DND-41 (cell line): ENCODE results near the gene AMN1.

Source experiments
- ATAC-seq: fragments of 200-7000 bp; cut with Tn5 transposase; 3 replicates; pipeline ENCODE4 v1.9.1; 2021; ENCODE audit warnings: low read depth; ENCODE audit not compliant: insufficient read depth
- DNase-seq: peaks from one replicate; pipeline ENCODE4 v3.0.0-alpha.2; 2020
- H2AFZ ChIP-seq: 2 replicates; pipeline ENCODE4 v1.6.0; 2012; ENCODE audit warnings: low read depth, low read length
- H3K27ac ChIP-seq: 2 replicates; pipeline ENCODE4 v1.5.1; 2012; ENCODE audit warnings: low read length, inconsistent platforms
- H3K27me3 ChIP-seq: fragments of 200-600 bp; sonication (generic); 2 replicates; pipeline ENCODE4 v1.6.0; 2012; ENCODE audit warnings: low read length, mild to moderate bottlenecking, inconsistent platforms; ENCODE audit not compliant: insufficient read depth, poor library complexity
- H3K36me3 ChIP-seq: 2 replicates; pipeline ENCODE4 v1.5.1; 2012; ENCODE audit warnings: low read length, inconsistent platforms; ENCODE audit not compliant: insufficient read depth
- H3K4me1 ChIP-seq: 2 replicates; pipeline ENCODE4 v1.5.1; 2012; ENCODE audit warnings: mild to moderate bottlenecking, low read length; ENCODE audit not compliant: insufficient read depth
- H3K4me2 ChIP-seq: 2 replicates; pipeline ENCODE4 v1.6.0; 2012; ENCODE audit warnings: mild to moderate bottlenecking, moderate library complexity, low read length, inconsistent platforms; ENCODE audit not compliant: insufficient read depth
- H3K4me3 ChIP-seq, 2 experiments: fragments of 200-600 bp in 1 of 2; shearing (Covaris generic) in 1 of 2; 2 replicates each; pipeline ENCODE4 v1.5.1; 2012 to 2016; ENCODE audit warnings: inconsistent platforms in 2 of 2, low read length in 2 of 2, mild to moderate bottlenecking in 2 of 2, low read depth in 1 of 2, moderate library complexity in 1 of 2
- H3K79me2 ChIP-seq: 2 replicates; pipeline ENCODE4 v1.6.0; 2012; ENCODE audit warnings: low read length, inconsistent platforms; ENCODE audit not compliant: insufficient read depth
- H3K9ac ChIP-seq: 2 replicates; pipeline ENCODE4 v1.6.0; 2012; ENCODE audit warnings: low read depth, mild to moderate bottlenecking, inconsistent platforms, low read length, moderate library complexity
- H3K9me3 ChIP-seq: 2 replicates; pipeline ENCODE4 v1.5.1; 2012; ENCODE audit warnings: low read length, moderate library complexity, mild to moderate bottlenecking, inconsistent platforms; ENCODE audit not compliant: insufficient read depth, severe bottlenecking
- H4K20me1 ChIP-seq: 2 replicates; pipeline ENCODE4 v1.6.0; 2012; ENCODE audit warnings: low read length; ENCODE audit not compliant: insufficient read depth
- CTCF ChIP-seq: IDR thresholded peaks from 2 replicates; pipeline ENCODE4 v1.5.1; 2012; ENCODE audit warnings: borderline replicate concordance, low read length, moderate library complexity, mild to moderate bottlenecking; ENCODE audit not compliant: poor library complexity, severe bottlenecking; ENCODE audit errors: extremely low read depth
- EZH2 ChIP-seq: IDR thresholded peaks from 3 replicates; pipeline ENCODE4 v1.6.1; 2012; ENCODE audit warnings: borderline replicate concordance, low read depth, mild to moderate bottlenecking, moderate library complexity, low read length, inconsistent platforms; ENCODE audit not compliant: severe bottlenecking

The AMN1 gene

GRCh38 chr12:31687101-31687527 lies 41.7 kb downstream of the AMN1 start:
- Histone ChIP-seq H4K20me1 (no peaks in the 10 kb centered on the region), H3K4me1 (peaks cover 14% of the 10 kb centered on the region), H3K9ac (no peak overlapping the region), H2AFZ (no peak overlapping the region), H3K27ac (0 out of 2 replicates have a peak overlapping the region, but pooled peaks have one; percentile 41), H3K36me3 (peaks cover 12% of the 10 kb centered on the region), H3K4me2 (no peak overlapping the region), H3K27me3 (no peaks in the 10 kb centered on the region), H3K79me2 (no peaks in the 10 kb centered on the region), H3K9me3 (peaks cover 4% of the 10 kb centered on the region), H3K4me3 (no peak overlapping the region)
- TF ChIP-seq EZH2, result no peak
- no peak for TF ChIP-seq CTCF
- peak; percentile 82 for ATAC-seq
- DNase-seq, result peak; percentile 61

GRCh38 chr12:31685801-31686200 lies 43.0 kb downstream of the AMN1 start:
- TF ChIP-seq CTCF (no peak), EZH2 (no peak)
- Histone ChIP-seq H3K36me3 (peaks cover 12% of the 10 kb centered on the region), H4K20me1 (no peaks in the 10 kb centered on the region), H3K27ac (no peak overlapping the region), H3K79me2 (no peaks in the 10 kb centered on the region), H3K4me2 (no peak overlapping the region), H3K9ac (no peak overlapping the region), H3K4me1 (peaks cover 14% of the 10 kb centered on the region), H2AFZ (no peak overlapping the region), H3K9me3 (peaks cover 4% of the 10 kb centered on the region), H3K4me3 (no peak overlapping the region), H3K27me3 (no peaks in the 10 kb centered on the region)
- ATAC-seq (no peak), DNase-seq (no peak)

GRCh38 chr12:31682136-31682962 lies 46.5 kb downstream of the AMN1 start:
- peak overlapping the region; percentile 53; the same call in 1 of the 2 replicates for H3K27ac ChIP-seq
- H2AFZ ChIP-seq, result no peak overlapping the region
- DNase-seq, result peak; percentile 80
- no peak for TF ChIP-seq EZH2
- TF ChIP-seq CTCF, result peak; percentile 89
- H3K36me3 ChIP-seq, result peaks cover 12% of the 10 kb centered on the region
- peak; percentile 88 for ATAC-seq
- no peak overlapping the region for H3K9ac ChIP-seq
- H3K4me3 ChIP-seq, result no peak overlapping the region
- H3K4me2 ChIP-seq, result no peak overlapping the region
- H3K4me1 ChIP-seq, result peaks cover 12% of the 10 kb centered on the region
- H3K9me3 ChIP-seq, result peaks cover 4% of the 10 kb centered on the region
- no peaks in the 10 kb centered on the region for H3K79me2 ChIP-seq
- no peaks in the 10 kb centered on the region for H4K20me1 ChIP-seq
- no peaks in the 10 kb centered on the region for H3K27me3 ChIP-seq
